GM12801 (cell line): ENCODE data around the gene CASP1.

ENCODE experiments used
- TF ChIP-seq, protein P1 (sequence below): IDR thresholded peaks from one replicate; pipeline ENCODE4 v1.5.1; 2011; ENCODE audit warnings: control low read depth; ENCODE audit not compliant: insufficient read length; ENCODE audit errors: extremely low read depth

The CASP1 gene

DNA sequence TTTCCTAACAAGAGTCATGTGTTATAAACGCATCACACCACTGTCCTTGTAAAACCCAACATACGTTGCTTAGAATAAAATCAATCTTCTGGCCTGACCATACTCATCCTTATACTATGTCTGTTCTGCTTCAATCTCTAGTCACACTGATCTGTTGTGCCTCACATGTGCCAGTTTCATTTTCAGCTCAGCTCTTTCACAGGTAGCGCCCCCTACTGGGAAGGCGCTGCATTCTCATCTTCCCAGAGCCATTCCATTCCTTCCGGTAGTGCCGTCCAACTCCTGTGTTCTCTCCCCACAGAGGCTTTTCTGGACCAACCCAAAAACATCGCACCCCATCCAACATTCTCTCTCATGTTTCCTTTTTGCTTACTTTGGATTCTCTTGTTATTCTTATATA, 34.1 kb downstream of the CASP1 start:
- TF ChIP-seq, protein P1, sequence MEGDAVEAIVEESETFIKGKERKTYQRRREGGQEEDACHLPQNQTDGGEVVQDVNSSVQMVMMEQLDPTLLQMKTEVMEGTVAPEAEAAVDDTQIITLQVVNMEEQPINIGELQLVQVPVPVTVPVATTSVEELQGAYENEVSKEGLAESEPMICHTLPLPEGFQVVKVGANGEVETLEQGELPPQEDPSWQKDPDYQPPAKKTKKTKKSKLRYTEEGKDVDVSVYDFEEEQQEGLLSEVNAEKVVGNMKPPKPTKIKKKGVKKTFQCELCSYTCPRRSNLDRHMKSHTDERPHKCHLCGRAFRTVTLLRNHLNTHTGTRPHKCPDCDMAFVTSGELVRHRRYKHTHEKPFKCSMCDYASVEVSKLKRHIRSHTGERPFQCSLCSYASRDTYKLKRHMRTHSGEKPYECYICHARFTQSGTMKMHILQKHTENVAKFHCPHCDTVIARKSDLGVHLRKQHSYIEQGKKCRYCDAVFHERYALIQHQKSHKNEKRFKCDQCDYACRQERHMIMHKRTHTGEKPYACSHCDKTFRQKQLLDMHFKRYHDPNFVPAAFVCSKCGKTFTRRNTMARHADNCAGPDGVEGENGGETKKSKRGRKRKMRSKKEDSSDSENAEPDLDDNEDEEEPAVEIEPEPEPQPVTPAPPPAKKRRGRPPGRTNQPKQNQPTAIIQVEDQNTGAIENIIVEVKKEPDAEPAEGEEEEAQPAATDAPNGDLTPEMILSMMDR = no peak

DNA sequence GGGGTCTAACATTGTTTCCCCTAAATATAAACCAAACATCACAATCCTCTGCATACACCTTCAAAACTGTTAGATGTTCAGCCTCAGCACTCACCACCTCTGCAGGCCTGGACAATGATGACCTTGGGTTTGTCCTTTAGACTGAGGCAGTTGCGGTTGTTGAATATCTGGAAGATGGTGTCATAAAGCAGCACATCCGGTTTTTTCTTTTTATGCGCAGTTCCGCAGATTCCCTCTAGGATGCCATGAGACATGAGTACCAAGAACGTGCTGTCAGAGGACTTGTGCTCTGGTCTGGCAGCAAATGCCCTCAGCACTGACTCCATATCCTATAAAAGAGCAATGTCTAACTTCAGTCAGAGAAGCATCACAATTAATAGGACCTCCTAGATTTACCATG, 34.8 kb downstream of the CASP1 start:
- TF ChIP-seq, protein P1 = no peak

- TF ChIP-seq, protein P1 = no peak
Observed at GRCh38 chr11:104999721-105000120, 35.2 kb downstream of the CASP1 start.

DNA sequence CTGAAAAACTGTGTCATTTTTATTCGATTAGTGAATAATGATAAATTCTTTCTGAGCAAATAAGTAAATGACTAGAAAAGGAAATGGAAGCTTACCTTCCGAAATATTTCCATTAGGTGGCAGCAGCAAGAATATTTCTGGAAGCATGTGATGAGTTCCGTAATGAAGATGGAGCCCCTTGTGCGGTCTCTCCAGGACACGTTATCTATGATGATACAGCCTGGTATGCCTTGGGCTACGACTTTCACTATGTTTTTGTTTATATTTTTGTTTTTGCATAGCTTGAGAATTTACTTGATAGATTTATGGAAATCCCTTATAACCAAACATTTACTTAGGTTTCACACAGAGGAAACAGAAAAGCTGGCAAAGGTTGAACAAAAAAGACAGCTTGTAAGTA, 37.7 kb downstream of the CASP1 start:
- TF ChIP-seq, protein P1 = no peak

DNA sequence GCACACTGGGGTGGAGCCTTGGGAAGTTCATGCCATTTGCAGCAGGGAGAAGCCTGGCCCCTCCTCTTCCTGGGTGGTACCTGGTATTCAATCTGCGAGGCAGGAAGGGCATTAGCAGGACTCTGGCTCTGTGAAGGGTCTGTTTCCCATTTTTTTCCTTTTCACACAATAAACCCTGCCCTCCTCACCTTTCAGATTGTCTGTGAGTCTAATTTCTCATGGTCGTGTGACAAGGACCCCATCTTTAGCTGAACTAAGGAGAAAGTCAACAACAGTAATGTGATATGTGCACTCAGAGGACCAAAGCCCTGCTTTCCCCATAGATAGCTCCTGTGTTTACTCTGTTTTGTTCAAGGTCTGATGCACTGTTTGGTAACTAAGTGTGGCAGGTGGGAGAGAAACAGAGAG, 39.9 kb downstream of the CASP1 start:
- TF ChIP-seq, protein P1 = no peak

DNA sequence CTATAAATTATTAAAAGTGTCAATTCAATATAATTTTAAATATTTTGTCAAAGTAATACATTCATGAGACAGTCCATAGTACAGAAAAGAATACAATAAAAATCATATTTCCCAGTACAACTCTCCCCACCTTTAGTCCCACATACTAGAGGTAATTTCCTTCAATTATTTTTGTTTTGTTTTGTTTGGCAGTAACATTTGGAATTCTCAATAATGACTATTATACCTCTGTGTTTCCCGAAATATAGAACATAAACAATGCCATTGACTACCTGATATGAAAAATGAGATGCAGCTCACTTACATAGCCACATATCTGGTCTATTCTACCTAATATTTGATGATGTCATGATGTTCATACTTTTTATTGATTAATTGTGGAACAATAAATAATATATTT, 42.2 kb downstream of the CASP1 start:
- TF ChIP-seq, protein P1 = no peak

DNA sequence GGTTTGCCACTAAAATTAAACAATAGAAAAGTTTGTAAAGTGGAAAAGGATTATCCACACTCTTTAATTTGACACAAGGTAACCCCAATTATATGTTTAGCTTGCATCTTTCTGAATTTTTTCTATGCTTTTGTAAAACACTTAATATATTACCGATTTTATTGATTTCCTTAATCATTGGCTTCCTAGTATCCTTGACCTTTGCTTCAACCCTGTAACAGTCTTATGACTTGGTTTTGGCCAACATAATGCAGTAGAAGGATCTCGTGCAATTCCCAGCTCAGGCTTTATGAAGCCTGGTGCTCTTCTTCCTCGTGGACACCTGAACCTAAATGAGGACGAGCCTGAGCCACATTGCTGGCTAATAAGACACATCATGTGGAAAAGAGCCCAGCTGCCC, 43.0 kb downstream of the CASP1 start:
- TF ChIP-seq, protein P1 = no peak

DNA sequence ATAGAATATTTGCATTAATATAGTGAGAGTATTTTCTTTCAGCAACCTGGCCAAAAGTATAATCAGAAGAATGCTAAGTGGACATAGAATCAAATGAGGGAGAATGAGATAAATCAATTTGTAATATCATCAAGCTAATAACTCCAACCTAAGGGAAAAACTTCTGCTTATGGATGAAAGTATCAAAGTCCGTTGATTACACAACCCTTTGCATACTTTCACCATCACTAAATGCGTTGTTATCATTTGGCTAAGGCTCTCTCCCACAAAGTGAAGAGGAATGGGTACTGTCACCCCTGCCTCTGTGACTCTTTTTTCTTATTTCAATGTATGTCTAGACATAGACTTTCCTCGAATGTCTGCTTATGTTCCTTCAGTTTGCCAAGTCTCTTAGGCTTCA, 50.1 kb downstream of the CASP1 start:
- TF ChIP-seq, protein P1 = no peak
